Fibroblast of the conjunctiva (primary cell): ENCODE results near the gene METTL27.
"Not testable (repeated sequence)": the region's sequence is repeated elsewhere in the genome, so short reads cannot be mapped to it uniquely, and the experiment has no call there.

ENCODE experiments used
- DNase-seq: peaks from one replicate; pipeline ENCODE4 v3.0.0-alpha.2; 2010; ENCODE audit warnings: low read depth

Gene METTL27

GRCh38 chr7:73869011-73869798 is 26.9 kb upstream of the METTL27 start:
- no peak for DNase-seq

- no peak for DNase-seq
Observed at GRCh38 chr7:73866446-73866767, 24.1 kb upstream of the METTL27 start.

- no peak for DNase-seq
Observed at GRCh38 chr7:73865738-73866445, 23.6 kb upstream of the METTL27 start.

GRCh38 chr7:73864981-73865711 is 22.8 kb upstream of the METTL27 start:
- DNase-seq, result no peak

- DNase-seq, result no peak
Observed at GRCh38 chr7:73861305-73861704, 19.0 kb upstream of the METTL27 start.

GRCh38 chr7:73860859-73861258 is 18.5 kb upstream of the METTL27 start, which contains the start of gene TMEM270:
TMEM270 (plus strand) TSS chr7:73861159; CDS start chr7:73861195, 36 bp downstream.
- DNase-seq, result no peak

GRCh38 chr7:73858807-73859206 is 16.5 kb upstream of the METTL27 start:
- no peak for DNase-seq

GRCh38 chr7:73856941-73857340 is 14.6 kb upstream of the METTL27 start:
- no peak for DNase-seq

GRCh38 chr7:73852500-73852899 is 10.2 kb upstream of the METTL27 start:
- no peak for DNase-seq

- DNase-seq, result peak; percentile 94
Observed at GRCh38 chr7:73851410-73852338, 9.4 kb upstream of the METTL27 start.

GRCh38 chr7:73850781-73851207 is 8.5 kb upstream of the METTL27 start:
- DNase-seq, result peak; percentile 99

GRCh38 chr7:73847941-73848723 is 5.8 kb upstream of the METTL27 start:
- no peak for DNase-seq

- DNase-seq, result not testable (repeated sequence)
Observed at GRCh38 chr7:73845701-73846195, 3.4 kb upstream of the METTL27 start.

- DNase-seq, result peak; percentile 78
Observed at GRCh38 chr7:73844848-73845460, 2.6 kb upstream of the METTL27 start.

GRCh38 chr7:73844131-73844547 is 1.8 kb upstream of the METTL27 start:
- no peak for DNase-seq

GRCh38 chr7:73841689-73842066 is 638 bp downstream of the METTL27 start:
- no peak for DNase-seq

GRCh38 chr7:73840715-73841379 is 1.5 kb downstream of the METTL27 start:
- no peak for DNase-seq

GRCh38 chr7:73839743-73840714 is 2.3 kb downstream of the METTL27 start:
- DNase-seq, result no peak
